DND-41 (cell line): Measurements from ENCODE around the gene CAMSAP2.

Experiments used
- CTCF ChIP-seq: IDR thresholded peaks from 2 replicates; pipeline ENCODE4 v1.5.1; 2012; ENCODE audit warnings: borderline replicate concordance, low read length, moderate library complexity, mild to moderate bottlenecking; ENCODE audit not compliant: poor library complexity, severe bottlenecking; ENCODE audit errors: extremely low read depth
- EZH2 ChIP-seq: IDR thresholded peaks from 3 replicates; pipeline ENCODE4 v1.6.1; 2012; ENCODE audit warnings: borderline replicate concordance, low read depth, mild to moderate bottlenecking, moderate library complexity, low read length, inconsistent platforms; ENCODE audit not compliant: severe bottlenecking

GRCh38 chr1:200729863-200730262 is 8.8 kb upstream of the CAMSAP2 start:
- TF ChIP-seq CTCF (no peak), EZH2 (no peak)
